Adrenal gland (tissue), 12 donors: Measurements from ENCODE around the gene SERPINE3. TPM values are rescaled to one million over a fixed set of nuclear protein-coding genes. Genes with fewer than 3 reads are reported as not detected.

ENCODE experiments used
- DNase-seq, 7 donors: peaks; one replicate each; pipeline ENCODE4 v3.0.0-alpha.2; 2019 to 2020
- H3K27ac ChIP-seq, 5 donors: fragments of 200-600 bp; sonication (generic) in 4 of 5; 1 replicate in 3 of 5; 2 replicates in 2 of 5; pipeline versions ENCODE4 v1.5.1 to v1.8.0; 2016 to 2020; ENCODE audit warnings: mild to moderate bottlenecking in 1 of 5
- H3K27me3 ChIP-seq: fragments of 200-600 bp; 2 replicates; pipeline ENCODE4 v1.8.0; 2021
- H3K36me3 ChIP-seq, 2 donors: fragments of 200-600 bp; replicated peaks in 1 of 2; 1 replicate in 1 of 2; 2 replicates in 1 of 2; pipeline versions ENCODE4 v1.5.1 to v1.8.0; 2018 to 2022
- H3K4me1 ChIP-seq, 2 donors: fragments of 200-600 bp; replicated peaks in 1 of 2; 1 replicate in 1 of 2; 2 replicates in 1 of 2; pipeline versions ENCODE4 v1.5.1 to v1.8.0; 2018 to 2021
- H3K4me3 ChIP-seq, 4 donors: fragments of 200-600 bp; sonication (generic) in 3 of 4; one replicate each; pipeline ENCODE4 v1.5.1; 2016 to 2018
- H3K9me3 ChIP-seq, 3 donors: fragments of 200-600 bp; sonication (generic) in 1 of 3; replicated peaks in 1 of 3; 1 replicate in 2 of 3; 2 replicates in 1 of 3; pipeline versions ENCODE4 v1.5.1 to v1.8.0; 2016 to 2021
- POLR2A ChIP-seq, 2 donors: fragments of 450-650 bp; IDR thresholded peaks; one replicate each; pipeline ENCODE4 v1.6.1; 2017; ENCODE audit warnings: antibody characterized with exemption in 2 of 2, mild to moderate bottlenecking in 2 of 2, moderate library complexity in 1 of 2
- WGBS, 4 donors: extraction: QIAGEN DNeasy Blood & Tissue Kit in 2 of 4; methylation state at CpG; one replicate each; pipeline versions ENCODE4 v1.1.5 to v1.1.7; 2013 to 2017; 5-methylcytosine and 5-hydroxymethylcytosine counted together
- intact Hi-C, 2 donors: fragments of 100-400 bp; cut with DNase I; formaldehyde crosslinking; loops; one replicate each; pipeline versions ENCODE4 v1.14.1 to v1.15.0; 2022 to 2023
- polyA plus RNA-seq, 3 donors: library from polyadenylated mRNA; stranded (reverse); fragments of 200-250 nt in 2 of 3; fragments of 350-450 nt in 1 of 3; fragmentation: Illumina TruSeq in 1 of 3; extraction: RNeasy Lipid Tissue Mini Kit (QIAGEN cat#74804) in 1 of 3; gene quantifications; one replicate each; pipeline ENCODE4 v1.2.3, GENCODE V29; 2013 to 2014
- total RNA-seq, 9 donors: library from RNA; depleted of rRNA in 4 of 9; stranded (reverse); fragments of >200 nt in 4 of 9; fragments of 120-200 nt in 1 of 9; fragmentation: NEBNext Ultra II Directional in 1 of 9; extraction: Animal tissue kit (Norgen Biotek cat#: 25700) in 1 of 9; gene quantifications; one replicate each; pipeline versions ENCODE4 v1.1.0 to v1.2.4, GENCODE V29; 2013 to 2023
- TF ChIP-seq, protein P1 (sequence below), 6 experiments: fragments of 450-650 bp in 4 of 6; fragments of 200-600 bp in 2 of 6; sonication (generic) in 1 of 6; IDR thresholded peaks; 1 replicate in 5 of 6; 2 replicates in 1 of 6; pipeline versions ENCODE4 v1.5.1 to v1.8.0; 2016 to 2021; ENCODE audit warnings: antibody characterized with exemption in 6 of 6, mild to moderate bottlenecking in 2 of 6, moderate library complexity in 1 of 6
- donor health status: healthy with polysubstance abuse.
- donor health status: Bipolar disorder and iron deficiency.
- donor health status: DM: yes; HTN: yes; CAD: no.
- donor health status: DM: no; HTN: no; CAD: no.
- donor health status: DM: no; HTN: no; CAD: no.
- donor health status: DM: yes; HTN: yes; CAD: no.

Gene SERPINE3
- total and polyA plus RNA-seq, 12 donors = 0.07 to 0.33 TPM; not detected in 10

DNA sequence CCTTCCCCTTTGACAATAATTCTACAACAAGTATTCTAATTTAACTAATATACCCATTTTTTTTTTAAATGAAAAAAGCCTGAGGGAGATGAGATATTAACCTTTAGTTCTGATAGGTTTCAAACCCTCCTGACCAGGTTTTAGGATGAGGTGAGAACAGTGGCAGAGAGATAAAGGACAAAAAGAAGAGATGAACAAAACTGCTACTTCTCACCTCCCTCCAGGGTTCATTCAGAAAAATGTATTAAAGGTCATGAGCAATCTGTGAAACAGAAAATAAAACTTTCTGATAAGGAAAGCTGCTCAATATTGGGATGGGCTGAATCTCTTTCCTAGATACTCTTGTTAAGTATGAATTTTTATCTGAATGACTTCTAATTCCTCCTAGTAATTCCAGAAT lies 24.1 kb downstream of the SERPINE3 start:
- intact Hi-C loops = no loop called here
- no peak for TF ChIP-seq POLR2A (IDR thresholded peaks at IDR 0.05)
- TF ChIP-seq, protein P1, sequence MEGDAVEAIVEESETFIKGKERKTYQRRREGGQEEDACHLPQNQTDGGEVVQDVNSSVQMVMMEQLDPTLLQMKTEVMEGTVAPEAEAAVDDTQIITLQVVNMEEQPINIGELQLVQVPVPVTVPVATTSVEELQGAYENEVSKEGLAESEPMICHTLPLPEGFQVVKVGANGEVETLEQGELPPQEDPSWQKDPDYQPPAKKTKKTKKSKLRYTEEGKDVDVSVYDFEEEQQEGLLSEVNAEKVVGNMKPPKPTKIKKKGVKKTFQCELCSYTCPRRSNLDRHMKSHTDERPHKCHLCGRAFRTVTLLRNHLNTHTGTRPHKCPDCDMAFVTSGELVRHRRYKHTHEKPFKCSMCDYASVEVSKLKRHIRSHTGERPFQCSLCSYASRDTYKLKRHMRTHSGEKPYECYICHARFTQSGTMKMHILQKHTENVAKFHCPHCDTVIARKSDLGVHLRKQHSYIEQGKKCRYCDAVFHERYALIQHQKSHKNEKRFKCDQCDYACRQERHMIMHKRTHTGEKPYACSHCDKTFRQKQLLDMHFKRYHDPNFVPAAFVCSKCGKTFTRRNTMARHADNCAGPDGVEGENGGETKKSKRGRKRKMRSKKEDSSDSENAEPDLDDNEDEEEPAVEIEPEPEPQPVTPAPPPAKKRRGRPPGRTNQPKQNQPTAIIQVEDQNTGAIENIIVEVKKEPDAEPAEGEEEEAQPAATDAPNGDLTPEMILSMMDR (IDR thresholded peaks at IDR 0.05) = no peak
- Histone ChIP-seq H3K4me1 (no peaks in the 10 kb centered on the region), H3K27me3 (no peaks in the 10 kb centered on the region), H3K4me3 (no peak overlapping the region), H3K36me3 (peaks cover 0 to 46% of the 10 kb centered on the region in 2 donors), H3K9me3 (no peaks in the 10 kb centered on the region), H3K27ac (no peak overlapping the region)
- DNase-seq = no peak

DNA sequence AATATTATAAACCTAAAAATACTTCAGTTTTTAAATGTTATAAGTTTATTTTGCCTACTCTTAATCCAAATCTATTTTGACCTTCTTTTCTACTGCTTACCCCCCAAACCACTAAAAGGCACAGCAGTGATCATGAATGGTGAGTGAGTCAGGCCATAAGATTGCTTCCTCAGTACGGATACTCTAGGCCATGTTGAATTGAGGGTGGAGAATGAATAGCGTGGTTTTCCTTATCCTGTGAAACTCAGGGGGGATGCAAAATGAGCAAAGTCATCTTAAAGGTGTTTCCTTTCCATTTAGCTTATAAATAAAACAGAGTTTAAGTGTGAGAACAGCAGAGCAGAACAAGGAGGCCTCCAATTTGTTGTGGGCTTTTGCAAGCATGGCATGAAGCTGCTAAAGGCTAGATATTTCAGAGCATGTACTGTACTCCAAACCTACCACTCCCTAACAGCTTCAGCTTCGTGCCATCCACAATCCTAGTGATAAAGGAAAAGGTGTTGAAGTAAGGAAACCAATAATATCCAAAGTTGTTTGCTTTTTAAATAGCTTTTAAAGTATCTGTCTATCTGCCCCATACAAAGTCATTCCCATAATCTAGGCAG lies 25.0 kb downstream of the SERPINE3 start:
- no peaks in the 10 kb centered on the region for H3K4me1 ChIP-seq
- no peak for DNase-seq
- H3K9me3 ChIP-seq = no peaks in the 10 kb centered on the region
- intact Hi-C loops = no loop called here
- H3K27ac ChIP-seq = no peak overlapping the region
- 79 to 89% (median 82%) methylated on average over 3 of the region's 3 CpGs for WGBS, 4 donors
- TF ChIP-seq, protein P1 (IDR thresholded peaks at IDR 0.05) = no peak
- TF ChIP-seq POLR2A (IDR thresholded peaks at IDR 0.05) = no peak
- no peaks in the 10 kb centered on the region for H3K27me3 ChIP-seq
- peaks cover 0 to 54% of the 10 kb centered on the region in 2 donors for H3K36me3 ChIP-seq
- H3K4me3 ChIP-seq = no peak overlapping the region

DNA sequence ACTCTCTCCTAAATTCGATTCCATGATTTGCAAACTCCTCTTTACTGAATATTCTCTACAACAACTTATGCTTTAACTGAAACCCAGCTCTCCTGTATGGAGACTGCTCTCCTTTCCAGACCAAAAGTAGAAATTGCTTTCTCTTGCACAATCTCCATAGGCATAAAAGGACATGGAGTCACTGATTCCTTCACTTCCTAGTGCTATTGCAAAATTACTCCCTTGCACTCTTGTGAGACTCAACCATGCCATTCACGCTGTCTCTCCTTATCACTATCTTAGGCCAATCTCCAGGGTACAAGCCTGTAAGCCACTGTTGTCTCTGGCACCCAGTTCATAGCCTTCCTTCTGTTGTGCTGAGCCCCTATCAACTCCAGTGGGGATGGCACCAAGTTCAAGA lies 30.6 kb downstream of the SERPINE3 start:
- intact Hi-C loops = no loop called here
- no peaks in the 10 kb centered on the region for H3K9me3 ChIP-seq
- H3K4me3 ChIP-seq = no peak overlapping the region
- DNase-seq = no peak
- H3K36me3 ChIP-seq = peaks cover 0 to 73% of the 10 kb centered on the region in 2 donors
- H3K27ac ChIP-seq = no peak overlapping the region
- 78 to 86% (median 86%) methylated on average over 2 of the region's 2 CpGs for WGBS, 4 donors
- TF ChIP-seq POLR2A (IDR thresholded peaks at IDR 0.05) = no peak
- TF ChIP-seq, protein P1 (IDR thresholded peaks at IDR 0.05) = no peak
- H3K4me1 ChIP-seq = no peaks in the 10 kb centered on the region
- no peaks in the 10 kb centered on the region for H3K27me3 ChIP-seq

DNA sequence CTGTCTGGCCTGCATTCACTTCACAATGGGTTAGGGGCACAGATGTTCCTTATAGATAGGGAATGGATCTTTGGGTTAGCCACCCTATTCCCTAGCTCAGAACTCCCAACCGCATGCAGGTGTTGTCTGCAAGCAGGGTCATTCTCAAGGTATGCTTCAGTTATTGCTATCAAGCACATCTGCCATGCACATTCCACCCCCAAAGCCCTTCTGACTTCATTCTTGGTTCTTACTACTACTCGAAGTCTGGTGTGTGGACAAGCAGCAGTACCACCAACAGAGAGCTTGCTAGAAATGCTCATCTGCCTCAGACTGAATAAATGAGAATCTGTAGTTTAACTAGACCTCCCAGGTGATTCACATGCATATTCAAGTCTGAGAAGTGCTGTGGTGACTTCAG lies 31.3 kb downstream of the SERPINE3 start:
- H3K27ac ChIP-seq = no peak overlapping the region
- no peaks in the 10 kb centered on the region for H3K4me1 ChIP-seq
- H3K36me3 ChIP-seq = peaks cover 0 to 68% of the 10 kb centered on the region in 2 donors
- no peaks in the 10 kb centered on the region for H3K9me3 ChIP-seq
- TF ChIP-seq, protein P1 (IDR thresholded peaks at IDR 0.05) = no peak
- no peak for TF ChIP-seq POLR2A (IDR thresholded peaks at IDR 0.05)
- no peak for DNase-seq
- no peaks in the 10 kb centered on the region for H3K27me3 ChIP-seq
- intact Hi-C loops = no loop called here
- H3K4me3 ChIP-seq = no peak overlapping the region
- WGBS, 4 donors = 97 to 100% (median 99%) methylated on average over 2 of the region's 2 CpGs
